IPS-15b (cell line): ENCODE data around the gene KRT17.
"Not testable (repeated sequence)": the region's sequence is repeated elsewhere in the genome, so short reads cannot be mapped to it uniquely, and the experiment has no call there.

Source experiments
- H3K27me3 ChIP-seq: one replicate; pipeline ENCODE4 v1.6.1; 2013; ENCODE audit warnings: low read length; ENCODE audit not compliant: control insufficient read depth, insufficient read depth
- H3K36me3 ChIP-seq: one replicate; pipeline ENCODE4 v1.6.1; 2013; ENCODE audit warnings: low read length; ENCODE audit not compliant: control insufficient read depth, insufficient read depth
- H3K4me1 ChIP-seq: one replicate; pipeline ENCODE4 v1.6.1; 2013; ENCODE audit warnings: mild to moderate bottlenecking, low read length; ENCODE audit not compliant: control insufficient read depth, insufficient read depth
- H3K4me3 ChIP-seq: one replicate; pipeline ENCODE4 v1.5.1; 2013; ENCODE audit warnings: low read depth, low read length
- H3K9ac ChIP-seq: one replicate; pipeline ENCODE4 v1.6.1; 2013; ENCODE audit warnings: low read depth, mild to moderate bottlenecking, low read length
- H3K9me3 ChIP-seq: one replicate; pipeline ENCODE4 v1.6.1; 2013; ENCODE audit warnings: mild to moderate bottlenecking, low read length; ENCODE audit not compliant: control insufficient read depth, insufficient read depth

KRT17 gene

DNA sequence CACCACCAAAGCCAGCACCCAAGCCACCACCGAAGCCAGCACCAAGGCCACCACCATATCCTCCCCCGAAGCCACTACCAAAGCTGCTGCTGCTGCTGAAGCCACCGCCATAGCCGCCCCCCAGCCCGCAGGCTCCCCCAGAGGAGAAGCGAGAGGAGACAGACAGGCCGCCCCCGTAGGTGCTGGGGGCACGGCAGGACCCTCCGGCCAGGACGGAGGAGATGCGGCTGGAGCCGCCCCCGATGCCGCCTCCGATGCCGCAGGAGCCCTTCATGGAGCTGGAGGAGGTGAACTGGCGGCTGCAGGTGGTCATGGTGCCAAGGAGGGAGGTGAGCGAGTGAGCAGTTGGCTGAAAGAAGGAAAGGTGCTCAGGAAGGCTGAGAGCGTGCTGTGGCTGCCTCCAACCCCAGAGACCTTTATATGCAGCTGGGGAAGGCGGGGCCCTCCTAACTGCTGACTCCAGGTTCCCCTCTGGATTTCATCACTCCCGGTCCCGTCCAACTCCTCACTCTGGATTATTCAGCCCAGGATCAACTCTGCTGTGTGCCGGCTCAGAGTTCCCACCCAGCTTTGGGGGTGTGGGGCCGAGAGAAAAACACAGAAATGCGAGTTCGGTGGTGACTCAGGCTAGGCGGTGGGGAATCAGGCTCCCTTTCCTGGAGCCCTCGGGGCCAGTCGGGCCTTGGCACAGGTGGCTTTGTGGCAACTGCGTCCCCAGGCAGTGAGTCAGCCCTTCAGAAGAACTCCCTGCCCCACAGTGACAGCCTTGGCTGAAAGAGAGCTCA, 11.8 kb downstream of the KRT17 start, which contains the start of gene KRT16:
TSS of gene KRT16 (minus strand) at position 392 of the 785 bp plus-strand sequence. CDS start at position 313, 79 bp downstream.
- not testable (repeated sequence) for H3K9me3 ChIP-seq, H3K36me3 ChIP-seq, H3K27me3 ChIP-seq, H3K9ac ChIP-seq, H3K4me1 ChIP-seq, H3K4me3 ChIP-seq

DNA sequence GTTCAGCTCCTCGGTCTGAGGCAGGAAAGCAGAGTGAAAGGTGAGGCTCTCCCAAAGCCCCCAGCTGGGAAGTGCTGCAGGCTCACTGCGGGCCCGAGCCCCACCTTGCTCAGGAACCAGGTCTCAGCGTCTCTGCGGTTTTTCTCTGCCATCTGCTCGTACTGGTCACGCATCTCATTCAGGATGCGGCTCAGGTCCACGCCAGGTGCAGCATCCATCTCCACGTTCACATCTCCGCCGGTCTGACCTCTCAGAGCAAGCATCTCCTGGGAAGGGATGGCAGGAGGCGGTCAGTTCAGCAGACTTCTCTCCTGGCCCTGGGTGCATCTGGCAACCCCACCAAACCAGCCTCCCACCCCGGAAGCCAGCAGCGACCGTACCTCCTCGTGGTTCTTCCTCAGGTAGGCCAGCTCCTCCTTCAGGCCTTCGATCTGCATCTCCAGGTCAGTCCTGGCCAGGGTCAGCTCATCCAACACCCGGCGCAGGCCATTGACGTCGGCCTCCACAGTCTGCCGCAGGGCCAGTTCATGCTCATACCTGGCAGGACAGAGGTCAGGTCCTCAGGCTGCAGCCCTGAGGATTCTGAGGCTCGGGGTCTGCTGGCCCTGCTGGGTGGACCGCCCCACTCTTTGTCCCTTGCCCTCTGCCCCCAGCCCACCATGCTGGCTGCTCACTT, 13.3 kb downstream of the KRT17 start:
- Histone ChIP-seq H3K9me3 (no peaks in the 10 kb centered on the region), H3K9ac (no peak overlapping the region), H3K36me3 (no peaks in the 10 kb centered on the region), H3K4me3 (no peak overlapping the region), H3K4me1 (no peaks in the 10 kb centered on the region), H3K27me3 (no peaks in the 10 kb centered on the region)

DNA sequence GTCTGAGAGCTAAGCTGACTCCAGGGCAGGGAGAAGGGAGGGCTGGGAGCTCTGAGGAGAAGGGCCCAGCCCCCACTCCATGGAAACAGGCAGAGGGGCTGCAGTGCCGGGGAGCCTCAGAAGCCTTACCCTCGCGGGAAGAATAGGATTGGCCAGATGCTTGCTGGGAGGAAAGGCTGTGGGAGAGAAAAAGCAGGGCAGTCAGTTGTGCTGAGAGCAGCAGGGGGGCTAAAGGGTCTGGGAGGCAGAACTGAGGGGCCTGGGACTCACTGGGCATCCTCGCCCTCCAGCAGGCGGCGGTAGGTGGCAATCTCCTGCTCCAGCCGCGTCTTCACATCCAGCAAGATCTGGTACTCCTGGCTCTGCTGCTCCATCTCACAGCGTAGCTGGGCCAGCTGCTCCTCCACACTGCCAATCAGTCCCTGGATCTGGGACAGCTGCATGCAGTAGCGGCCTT, 14.3 kb downstream of the KRT17 start:
- H3K27me3 ChIP-seq, H3K36me3 ChIP-seq, H3K4me3 ChIP-seq, H3K9ac ChIP-seq, H3K4me1 ChIP-seq, H3K9me3 ChIP-seq: not testable (repeated sequence)

DNA sequence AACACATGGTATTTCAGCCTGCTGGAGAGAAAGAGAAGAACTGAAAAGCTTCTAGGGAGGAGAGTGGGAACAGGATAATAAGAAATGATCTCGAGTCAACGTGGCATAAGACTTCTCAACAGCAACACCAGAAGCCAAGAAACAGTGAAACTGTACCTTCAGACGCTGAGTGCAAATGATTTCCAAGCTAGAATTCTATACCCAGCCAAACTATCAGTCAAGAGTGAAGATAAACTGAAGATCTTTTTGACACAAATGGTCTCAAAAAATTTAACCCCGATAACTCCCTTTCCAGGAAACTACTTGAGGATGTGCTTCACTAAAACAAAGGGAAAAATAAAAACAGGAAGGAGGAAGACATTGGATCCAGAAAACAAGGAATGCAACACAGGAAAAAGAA, 17.4 kb downstream of the KRT17 start:
- not testable (repeated sequence) for H3K4me3 ChIP-seq, H3K9me3 ChIP-seq, H3K27me3 ChIP-seq, H3K4me1 ChIP-seq, H3K9ac ChIP-seq, H3K36me3 ChIP-seq

DNA sequence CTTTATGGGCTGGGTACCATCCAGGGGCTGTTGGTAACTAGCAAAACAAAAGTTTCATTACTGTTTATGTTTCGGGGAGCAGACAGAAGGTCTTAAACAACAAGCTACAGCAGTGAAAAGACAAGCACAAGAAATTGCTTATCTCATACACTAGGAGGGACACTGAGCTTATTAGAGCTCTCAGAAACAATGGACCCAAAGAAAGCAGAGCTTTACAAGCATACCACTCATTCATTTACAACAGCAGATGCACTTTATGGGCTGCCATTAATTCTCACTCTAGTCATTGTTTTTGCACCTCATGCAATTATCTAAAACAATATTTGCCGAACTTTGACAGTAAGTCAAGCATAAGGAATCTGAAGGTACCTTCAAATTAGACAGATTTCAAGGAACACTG, 21.9 kb downstream of the KRT17 start:
- Histone ChIP-seq H3K27me3 (no peaks in the 10 kb centered on the region), H3K4me3 (no peak overlapping the region), H3K36me3 (no peaks in the 10 kb centered on the region), H3K9me3 (no peaks in the 10 kb centered on the region), H3K9ac (no peak overlapping the region), H3K4me1 (no peaks in the 10 kb centered on the region)

DNA sequence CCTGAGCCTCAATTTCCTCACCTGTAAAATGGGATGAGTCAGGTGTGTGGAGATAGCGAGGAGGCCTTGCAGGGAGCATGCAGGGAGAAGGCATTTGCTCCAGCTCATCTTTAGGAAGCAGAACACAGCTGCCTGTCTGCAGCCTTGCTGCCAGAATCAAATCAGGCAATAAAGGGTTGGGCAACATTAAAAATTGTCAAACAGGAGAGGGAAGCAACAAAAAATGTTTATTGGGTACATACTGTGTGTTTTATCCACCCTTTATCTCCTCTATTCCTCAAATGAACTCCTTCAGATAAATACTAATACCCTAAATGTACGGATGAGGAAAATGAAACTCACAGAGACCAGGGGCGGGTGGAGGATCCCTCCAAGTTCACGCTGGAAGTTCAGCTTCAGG, 24.1 kb downstream of the KRT17 start:
- no peaks in the 10 kb centered on the region for H3K36me3 ChIP-seq
- no peaks in the 10 kb centered on the region for H3K9me3 ChIP-seq
- H3K27me3 ChIP-seq = no peaks in the 10 kb centered on the region
- no peak overlapping the region for H3K9ac ChIP-seq
- no peaks in the 10 kb centered on the region for H3K4me1 ChIP-seq
- no peak overlapping the region for H3K4me3 ChIP-seq

DNA sequence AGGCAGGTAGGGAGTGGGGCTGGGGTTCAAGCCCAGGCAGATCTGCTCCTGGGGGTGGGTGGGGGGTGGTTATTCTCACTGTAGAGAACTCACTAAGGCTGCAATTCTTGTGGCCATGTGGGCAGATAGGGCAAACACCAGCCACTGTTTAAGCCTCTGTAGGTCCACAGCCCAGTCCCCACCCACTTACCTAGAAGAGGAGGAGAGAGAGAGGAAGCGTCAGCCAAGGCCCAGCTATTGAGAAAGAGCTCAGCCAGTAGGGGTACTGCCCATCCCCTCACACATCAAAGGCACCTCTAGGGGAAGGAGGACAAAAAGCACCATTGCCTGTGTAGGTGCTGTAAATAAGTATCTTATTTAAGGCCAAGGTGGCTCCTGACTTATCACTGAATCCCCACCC, 24.7 kb downstream of the KRT17 start:
- Histone ChIP-seq H3K9ac (no peak overlapping the region), H3K27me3 (no peaks in the 10 kb centered on the region), H3K36me3 (no peaks in the 10 kb centered on the region), H3K4me3 (no peak overlapping the region), H3K9me3 (no peaks in the 10 kb centered on the region), H3K4me1 (no peaks in the 10 kb centered on the region)

DNA sequence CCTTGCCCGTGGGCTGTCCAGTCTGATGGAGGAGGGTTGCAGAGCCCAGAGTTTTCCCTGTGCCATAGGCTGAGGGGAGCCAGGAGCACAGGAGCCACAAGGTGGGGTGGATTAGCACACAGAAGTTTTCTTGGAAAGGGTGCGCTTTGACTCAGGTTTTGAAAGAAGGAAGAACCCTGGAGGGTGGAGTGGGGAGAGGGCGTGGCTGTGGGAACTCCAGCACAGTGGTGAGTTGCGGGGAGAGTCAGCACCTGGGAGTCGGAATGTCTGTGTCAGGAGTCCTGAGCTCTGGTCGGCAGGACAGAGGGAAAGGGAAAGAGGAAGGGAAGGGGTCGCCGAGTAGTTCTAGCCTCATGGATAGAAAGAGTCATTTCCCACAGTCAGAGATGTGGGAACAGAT, 28.8 kb downstream of the KRT17 start:
- Histone ChIP-seq H3K27me3 (no peaks in the 10 kb centered on the region), H3K4me3 (no peak overlapping the region), H3K9ac (no peak overlapping the region), H3K9me3 (no peaks in the 10 kb centered on the region), H3K36me3 (no peaks in the 10 kb centered on the region), H3K4me1 (no peaks in the 10 kb centered on the region)

DNA sequence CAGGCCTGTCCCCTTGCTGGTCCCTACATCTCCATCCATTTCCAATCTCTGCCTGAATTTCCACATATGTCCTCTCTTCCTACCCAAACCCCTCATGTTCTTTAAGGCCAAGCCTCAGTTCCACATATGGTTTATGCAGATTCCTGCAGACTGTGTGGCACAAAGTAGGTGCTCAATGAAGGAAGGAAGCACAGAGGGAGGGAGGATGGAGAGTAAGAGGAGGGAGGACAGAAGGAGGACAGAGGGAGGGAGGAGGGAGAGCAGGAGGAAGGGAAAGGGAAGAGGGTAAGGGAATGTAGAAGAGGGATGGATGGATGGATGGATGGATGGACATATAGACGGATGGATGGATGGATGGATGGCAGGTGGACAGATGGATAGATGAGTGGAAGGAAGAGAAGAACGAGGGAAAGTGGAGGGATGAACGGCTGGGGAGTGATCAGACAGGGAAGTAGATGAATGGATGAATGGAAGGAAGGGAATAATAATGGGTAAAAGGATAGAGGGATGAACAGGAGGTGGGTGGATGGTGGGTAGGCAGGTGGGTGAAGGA, 29.9 kb downstream of the KRT17 start:
- no peaks in the 10 kb centered on the region for H3K36me3 ChIP-seq
- no peaks in the 10 kb centered on the region for H3K4me1 ChIP-seq
- no peaks in the 10 kb centered on the region for H3K9me3 ChIP-seq
- H3K4me3 ChIP-seq = no peak overlapping the region
- no peaks in the 10 kb centered on the region for H3K27me3 ChIP-seq
- H3K9ac ChIP-seq = no peak overlapping the region

DNA sequence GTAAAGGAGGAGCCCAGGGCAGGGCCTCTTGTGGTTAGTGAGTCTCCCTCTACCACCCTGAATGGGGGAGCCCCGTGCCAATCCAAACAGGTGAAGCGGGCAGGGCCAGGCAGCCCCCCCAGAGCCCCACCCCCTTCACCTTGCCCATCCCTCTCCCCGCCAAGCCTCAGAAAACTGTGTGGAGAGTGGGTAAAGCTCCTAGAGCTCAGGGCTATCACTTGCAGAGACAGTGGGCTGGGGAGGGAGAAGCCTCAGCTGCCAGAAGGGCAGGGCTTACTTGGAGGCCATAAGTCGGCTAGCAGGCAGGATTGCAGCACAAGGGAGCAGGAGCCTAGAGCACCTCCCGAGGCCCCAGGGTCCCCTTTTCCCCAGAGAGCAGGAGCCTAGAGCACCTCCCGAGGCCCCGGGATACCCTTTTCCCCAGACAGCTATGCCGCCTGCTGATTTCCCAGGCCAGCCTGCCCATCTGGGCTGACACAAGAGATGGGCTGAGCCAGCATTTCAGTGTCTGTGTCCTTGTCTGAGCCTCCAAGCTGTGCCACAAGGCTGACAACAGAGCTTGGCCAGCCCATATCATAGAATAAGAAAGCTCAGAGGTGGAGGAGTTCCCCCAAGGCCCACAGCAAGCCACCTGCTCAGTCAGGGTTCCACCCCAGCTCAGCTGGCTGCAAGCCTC, 30.9 kb downstream of the KRT17 start:
- Histone ChIP-seq H3K4me3 (no peak overlapping the region), H3K36me3 (no peaks in the 10 kb centered on the region), H3K27me3 (no peaks in the 10 kb centered on the region), H3K4me1 (no peaks in the 10 kb centered on the region), H3K9me3 (no peaks in the 10 kb centered on the region), H3K9ac (no peak overlapping the region)

DNA sequence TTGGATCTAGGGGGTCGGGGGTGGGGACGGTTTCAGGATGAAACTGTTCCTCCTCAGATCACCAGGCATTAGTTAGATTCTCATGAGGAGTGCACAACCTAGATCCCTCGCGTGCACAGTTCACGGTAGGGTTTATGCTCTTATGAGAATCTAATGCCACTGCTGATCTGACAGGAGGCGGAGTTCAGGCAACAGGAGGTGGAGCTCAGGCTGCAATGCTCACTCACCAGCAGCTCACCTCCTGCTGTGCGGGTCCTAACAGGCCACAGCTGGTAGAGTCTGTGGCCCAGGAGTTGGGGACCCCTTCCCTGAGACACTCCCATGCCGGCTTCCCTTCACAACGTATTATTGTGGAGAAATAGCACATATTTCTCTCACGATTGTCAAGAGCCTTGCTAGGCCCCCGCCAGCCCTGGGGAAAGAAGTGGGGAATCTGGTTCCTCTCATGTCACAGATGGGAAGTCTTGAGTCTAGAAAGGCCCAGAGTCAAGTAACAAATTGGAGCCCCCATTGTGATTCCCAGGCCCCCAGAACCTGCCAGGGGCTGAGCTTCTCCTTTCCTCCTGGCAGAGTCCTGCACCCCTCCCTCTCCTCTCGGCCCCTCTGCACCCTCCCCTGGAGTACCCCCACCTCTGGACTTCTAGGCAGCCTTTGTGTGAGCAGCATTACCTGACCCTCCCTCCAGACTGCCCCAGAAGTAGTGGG, 31.6 kb downstream of the KRT17 start:
- Histone ChIP-seq H3K27me3 (no peaks in the 10 kb centered on the region), H3K9ac (no peak overlapping the region), H3K9me3 (no peaks in the 10 kb centered on the region), H3K4me1 (no peaks in the 10 kb centered on the region), H3K36me3 (no peaks in the 10 kb centered on the region), H3K4me3 (no peak overlapping the region)
